Frontal cortex (tissue), 4 donors: Measurements from ENCODE around the gene MFRP. TPM values are rescaled to one million over a fixed set of nuclear protein-coding genes. Genes with fewer than 3 reads are reported as not detected.

Experiments used
- DNase-seq, 2 donors: peaks; one replicate each; pipeline ENCODE4 v3.0.0; 2012; ENCODE audit warnings: low spot score in 2 of 2
- FAIRE-seq: peaks from 2 replicates; lab custom pipeline; 2012; peaks lifted over from hg19 to GRCh38; lab: Jason Lieb, UNC
- total RNA-seq: library from RNA; depleted of rRNA; stranded (reverse); fragments of >200 nt; gene quantifications from one replicate; pipeline ENCODE4 v1.2.3, GENCODE V29; 2014
- donor health status: control.
- donor health status: control.
- donor health status: control.

MFRP gene
- total RNA-seq, 1 donor from 2014 or later = not detected

DNA sequence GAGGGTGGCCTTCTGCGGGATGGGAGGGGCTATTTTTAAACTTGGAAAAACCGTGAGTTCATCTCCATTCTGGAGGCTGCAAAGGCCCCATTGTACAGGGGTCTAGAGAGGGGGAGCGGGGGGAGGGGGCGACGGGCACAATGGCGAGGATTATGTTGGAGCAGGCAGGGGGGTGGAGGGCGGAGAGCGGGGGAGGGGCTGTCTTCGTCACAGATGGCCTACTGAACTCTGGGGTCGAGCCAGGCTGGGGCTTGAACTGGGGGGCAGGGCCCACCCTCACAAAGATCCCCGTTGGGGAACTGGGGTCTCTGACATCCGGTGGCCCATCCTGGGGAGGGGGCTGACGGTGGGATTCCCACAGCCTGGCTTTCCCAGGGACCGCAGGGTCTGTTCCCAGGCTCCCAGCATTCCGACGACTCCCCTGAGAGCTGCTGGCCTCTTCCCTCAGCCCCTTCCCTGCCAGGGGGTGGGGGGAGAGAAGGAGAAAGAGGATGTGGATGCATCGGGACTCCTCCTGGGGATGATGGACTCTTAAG lies 26.2 kb downstream of the MFRP start:
- FAIRE-seq = no peak
- peak in 1 of 2 donors; percentile 86 for DNase-seq

GRCh38 chr11:119319700-119320239 lies 26.7 kb downstream of the MFRP start:
- FAIRE-seq (no peak), DNase-seq (no peak)

- FAIRE-seq = no peak
Observed at GRCh38 chr11:119319136-119319699, 27.3 kb downstream of the MFRP start.

DNA sequence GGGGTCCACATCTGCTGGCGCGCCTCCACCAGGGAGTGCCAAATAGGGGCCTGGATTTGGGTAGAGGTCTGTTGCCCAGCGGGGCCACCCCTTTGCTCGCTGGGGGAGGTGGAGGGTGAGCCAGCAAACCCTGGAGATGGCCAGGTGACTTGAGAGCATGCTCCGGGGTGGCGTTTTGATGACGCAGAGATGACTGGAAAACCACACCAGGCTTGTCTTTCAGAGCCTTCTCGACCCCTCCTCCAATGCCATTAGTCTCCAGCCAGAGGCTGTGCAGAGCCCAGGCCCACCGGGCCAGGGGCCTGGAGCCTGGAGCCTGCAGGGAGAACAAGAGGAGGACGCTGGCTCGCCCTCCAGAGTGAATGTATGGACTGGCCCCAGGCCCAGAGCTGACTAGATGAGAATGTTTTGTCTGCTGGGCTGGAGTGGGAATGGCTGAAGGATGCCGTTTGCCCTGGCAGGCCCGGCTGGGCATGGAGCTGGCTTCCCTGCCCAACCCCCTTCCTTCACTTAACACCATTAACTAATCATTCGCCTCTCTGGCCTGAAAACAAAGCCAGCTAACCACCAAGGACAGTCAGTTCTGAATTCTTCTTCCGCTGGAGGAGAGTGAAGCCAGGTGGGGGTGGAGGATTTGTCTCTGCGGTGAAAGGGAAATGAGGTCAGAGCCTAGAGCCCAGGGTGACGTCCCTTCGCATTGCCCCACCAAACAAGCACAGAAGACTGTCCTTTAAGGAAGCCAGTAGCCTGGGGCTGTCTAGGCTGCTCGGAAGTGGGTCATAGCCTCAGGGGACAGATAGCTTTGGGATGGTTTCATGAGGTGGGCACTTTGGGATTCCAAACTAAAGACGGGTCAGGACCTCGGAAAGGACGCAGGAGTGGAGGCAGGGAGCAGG lies 28.0 kb downstream of the MFRP start:
- FAIRE-seq = no peak

More at GRCh38 chr11:119319136-119319699, 27.3 kb downstream of the MFRP start:
- no peak for DNase-seq

DNA sequence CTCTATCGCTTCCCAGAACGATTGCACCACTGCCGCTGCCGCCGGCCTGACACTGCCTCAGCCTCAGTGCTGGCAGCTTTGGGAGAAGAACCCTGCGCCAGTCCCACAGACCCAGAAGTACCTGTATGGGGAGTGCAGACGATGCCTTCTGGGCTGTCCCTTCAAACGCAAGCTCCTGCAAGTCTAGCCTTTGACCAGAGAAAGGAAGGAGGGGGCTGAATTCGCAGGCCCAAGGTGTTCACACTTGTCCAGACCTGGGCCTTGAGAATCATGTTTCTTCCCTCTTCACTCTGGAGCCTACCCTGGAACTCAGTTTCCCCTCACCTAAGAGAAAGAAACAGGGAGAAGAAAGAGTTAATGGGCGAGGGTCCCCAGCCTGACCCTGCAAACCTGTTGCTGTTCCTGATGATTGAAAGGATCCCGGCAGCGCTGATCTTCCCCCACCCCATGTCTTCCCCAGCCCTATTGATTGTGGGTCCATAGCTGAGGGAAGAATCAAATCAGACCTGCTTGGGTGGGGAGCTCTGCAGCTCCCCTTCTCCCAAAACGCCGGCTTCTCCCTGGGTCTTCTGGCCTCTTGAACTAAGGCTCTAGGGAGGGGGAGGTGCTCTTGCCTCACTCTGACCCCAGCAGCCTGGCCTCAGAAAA lies 28.8 kb downstream of the MFRP start:
- no peak for FAIRE-seq

More for the DNA sequence above, 28.0 kb downstream of the MFRP start:
- no peak for DNase-seq

DNA sequence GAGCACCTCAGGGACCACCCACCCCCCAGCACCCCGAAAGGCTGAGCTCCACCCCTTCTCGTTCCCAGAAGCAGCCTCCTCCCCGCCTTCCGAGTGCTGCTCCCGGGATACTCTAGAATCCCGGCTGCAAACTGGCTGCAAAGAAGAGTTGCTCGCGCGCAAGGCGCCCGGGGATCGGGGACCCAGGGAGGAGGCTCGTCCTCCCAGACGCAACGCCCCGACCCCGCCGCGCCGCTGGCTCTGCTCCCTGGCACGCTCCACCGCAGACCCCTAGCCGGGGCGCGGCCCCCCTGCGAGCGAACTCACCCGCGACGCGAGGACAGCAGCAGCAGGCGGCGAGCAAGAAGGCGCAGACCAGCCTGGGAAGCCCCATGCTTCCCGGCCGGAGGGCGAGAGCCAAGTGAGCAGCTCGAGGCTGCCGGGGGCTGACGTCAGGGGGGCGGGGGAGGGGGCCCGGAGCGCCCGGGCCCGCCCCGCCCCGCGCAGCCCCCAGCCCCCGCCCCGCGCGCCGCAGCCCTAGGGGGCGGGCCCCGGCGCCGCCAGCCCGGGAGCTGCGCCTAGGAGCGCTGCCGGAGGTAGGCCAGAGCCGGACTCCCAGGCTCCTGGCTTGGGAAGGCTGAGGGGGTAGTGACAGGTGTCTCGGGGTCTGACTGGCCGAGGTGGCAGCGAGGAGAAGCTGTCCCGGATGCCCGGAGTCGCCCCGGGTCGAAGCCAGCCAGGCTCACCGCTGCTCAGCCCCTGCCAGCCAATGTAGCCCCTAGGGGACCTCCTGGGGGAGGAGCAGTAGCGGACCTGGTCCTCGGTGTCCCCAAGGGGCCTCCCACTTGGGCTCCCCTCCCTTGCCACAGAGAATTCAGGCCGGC lies 29.5 kb downstream of the MFRP start, which contains the start of gene MCAM:
Gene MCAM, minus strand, starts transcription at position 402 of the 863 bp plus-strand sequence. Its CDS starts 29 bp downstream, at position 373.
- no peak for FAIRE-seq
- peak; percentile 78 for DNase-seq

More for the DNA sequence above, 28.8 kb downstream of the MFRP start:
- no peak for DNase-seq

- DNase-seq (peak in 1 of 2 donors; percentile 79), FAIRE-seq (no peak)
Observed at GRCh38 chr11:119316016-119316728, 30.3 kb downstream of the MFRP start.

GRCh38 chr11:119315131-119316015 lies 31.1 kb downstream of the MFRP start:
- FAIRE-seq (no peak), DNase-seq (peak; percentile 67 to 75)

- FAIRE-seq = no peak
- DNase-seq = no peak
Observed at GRCh38 chr11:119314726-119315125, 31.8 kb downstream of the MFRP start.

GRCh38 chr11:119310682-119311052 lies 35.8 kb downstream of the MFRP start:
- DNase-seq (no peak), FAIRE-seq (no peak)

- no peak for DNase-seq
- FAIRE-seq = no peak
Observed at GRCh38 chr11:119309953-119310681, 36.4 kb downstream of the MFRP start.

GRCh38 chr11:119309411-119309810 lies 37.1 kb downstream of the MFRP start:
- FAIRE-seq = no peak

DNA sequence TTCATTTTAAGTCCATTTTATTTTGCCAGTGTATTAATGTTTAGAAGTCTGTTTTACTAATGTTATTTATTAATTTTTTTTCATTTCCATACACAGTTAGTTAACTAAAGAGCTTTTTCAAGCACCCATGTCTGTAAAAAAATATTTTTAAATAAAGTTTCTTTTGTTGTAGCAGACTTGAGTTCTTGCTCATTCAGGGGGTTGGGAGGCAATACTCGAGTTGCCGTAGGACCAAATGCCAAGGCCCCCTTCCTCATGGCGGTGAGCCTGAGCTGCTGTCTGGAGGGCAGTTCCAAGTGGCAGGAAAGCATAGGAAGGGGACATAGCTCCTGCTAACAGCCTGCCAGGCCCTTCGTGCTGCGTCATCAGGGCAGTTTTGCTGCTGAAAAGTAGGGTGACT lies 38.5 kb downstream of the MFRP start:
- FAIRE-seq (no peak), DNase-seq (no peak)

More at GRCh38 chr11:119309411-119309810, 37.1 kb downstream of the MFRP start:
- no peak for DNase-seq

DNA sequence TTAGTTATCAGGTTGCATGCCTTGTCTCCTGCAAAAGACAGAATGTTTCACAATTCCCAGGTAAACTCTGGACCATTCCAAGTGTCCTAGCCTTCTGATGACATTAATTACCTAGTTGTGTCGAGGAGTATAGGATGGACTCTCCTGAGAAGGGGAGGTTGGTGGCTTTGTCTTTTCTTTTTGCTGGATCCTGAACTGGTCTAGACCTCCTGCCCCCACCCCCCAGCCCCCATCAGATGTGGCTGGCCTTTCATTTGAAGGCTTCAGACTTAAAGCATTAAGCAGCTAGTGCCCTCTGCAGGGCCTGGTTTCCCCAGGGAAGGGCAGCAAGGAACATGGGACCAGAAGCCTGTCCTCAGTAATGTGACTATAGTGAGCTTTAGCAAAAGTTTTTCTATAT lies 39.3 kb downstream of the MFRP start:
- FAIRE-seq = no peak
- DNase-seq = no peak

GRCh38 chr11:119306373-119306890 lies 40.1 kb downstream of the MFRP start:
- FAIRE-seq (no peak), DNase-seq (no peak)

- FAIRE-seq (no peak), DNase-seq (no peak)
Observed at GRCh38 chr11:119305556-119306372, 40.7 kb downstream of the MFRP start.
